A549 (cell line): ENCODE results near the gene KRT71. TPM values are rescaled to one million over a fixed set of nuclear protein-coding genes. Genes with fewer than 3 reads are reported as not detected.

Source experiments
- ATAC-seq, 2 experiments: fragments of 200-7000 bp in 1 of 2; fragments of >200 bp in 1 of 2; cut with Nextera tagmentation in 1 of 2; cut with Tn5 transposase in 1 of 2; 3 replicates each; pipeline versions ENCODE4 v1.8.0 to v1.9.1; 2018 to 2020; ENCODE audit warnings: mild to moderate bottlenecking in 1 of 2, moderate library complexity in 1 of 2
- CTCF ChIA-PET: fragments of 300-600 bp; sonication (Branson Sonifier 250); formaldehyde crosslinking; extraction: SDS; loops from one replicate; lab custom pipeline; 2021; ENCODE audit warnings: antibody characterized with exemption, inconsistent platforms; lab: Yijun Ruan, JAX
- POLR2A ChIA-PET: fragments of 350-600 bp; formaldehyde crosslinking; extraction: SDS; loops from one replicate; lab custom pipeline; 2021; ENCODE audit warnings: antibody characterized with exemption, inconsistent platforms; lab: Yijun Ruan, JAX
- DNase-seq, 2 experiments: peaks; one replicate each; pipeline versions ENCODE4 v3.0.0 to v3.0.0-alpha.2; 2011 to 2016; ENCODE audit warnings: low read depth in 1 of 2, low spot score in 1 of 2
- FAIRE-seq: peaks from 2 replicates; lab custom pipeline; 2011; peaks lifted over from hg19 to GRCh38; lab: Jason Lieb, UNC
- H3K27ac ChIP-seq, 2 experiments: fragments of >200 bp; sonication (Bioruptor Twin); formaldehyde crosslinking; 3 replicates each; pipeline ENCODE4 v1.5.1; 2016 to 2017
- H3K4me1 ChIP-seq: fragments of >200 bp; sonication (Bioruptor Twin); formaldehyde crosslinking; 3 replicates; pipeline ENCODE4 v1.6.1; 2016
- H3K4me2 ChIP-seq: fragments of >200 bp; sonication (Bioruptor Twin); formaldehyde crosslinking; 3 replicates; pipeline ENCODE4 v1.6.1; 2016
- H3K4me3 ChIP-seq: fragments of >200 bp; sonication (Bioruptor Twin); formaldehyde crosslinking; 3 replicates; pipeline ENCODE4 v1.5.1; 2016
- H3K9me3 ChIP-seq: fragments of >200 bp; sonication (Bioruptor Twin); formaldehyde crosslinking; 3 replicates; pipeline ENCODE4 v1.6.1; 2016
- BCL3 ChIP-seq: fragments of >200 bp; sonication (Bioruptor Twin); formaldehyde crosslinking; IDR thresholded peaks from 3 replicates; pipeline ENCODE4 v1.6.1; 2016
- BHLHE40 ChIP-seq: IDR thresholded peaks from 2 replicates; pipeline ENCODE4 v1.6.1; 2012; ENCODE audit warnings: low read depth, low read length, inconsistent platforms
- CBX2 ChIP-seq: fragments of 200-600 bp; sonication (generic); IDR thresholded peaks from 2 replicates; pipeline ENCODE4 v1.6.1; 2016; ENCODE audit warnings: low read depth, mild to moderate bottlenecking, borderline replicate concordance
- CBX8 ChIP-seq: fragments of 200-600 bp; sonication (generic); IDR thresholded peaks from 2 replicates; pipeline ENCODE4 v1.6.1; 2016
- CEBPB ChIP-seq, 2 experiments: fragments of >200 bp in 1 of 2; sonication (Bioruptor Twin) in 1 of 2; formaldehyde crosslinking in 1 of 2; IDR thresholded peaks; 2 replicates each; pipeline ENCODE4 v1.6.1; 2012 to 2016
- CHD2 ChIP-seq: fragments of 150-350 bp; IDR thresholded peaks from 2 replicates; pipeline ENCODE4 v1.6.1; 2014; ENCODE audit warnings: low read length; ENCODE audit not compliant: partially characterized antibody
- ELK1 ChIP-seq: fragments of 150-350 bp; IDR thresholded peaks from 2 replicates; pipeline ENCODE4 v1.6.1; 2014; ENCODE audit warnings: low read depth, mild to moderate bottlenecking, low read length
- EP300 ChIP-seq, 2 experiments: fragments of >200 bp; sonication (Bioruptor Twin); formaldehyde crosslinking; IDR thresholded peaks; 2 replicates in 1 of 2; 3 replicates in 1 of 2; pipeline ENCODE4 v1.6.1; 2016 to 2017
- FOSB ChIP-seq: fragments of 250-450 bp; sonication (Bioruptor Pico); IDR thresholded peaks from 2 replicates; pipeline ENCODE4 v1.5.0; 2020; ENCODE audit warnings: mild to moderate bottlenecking, moderate library complexity
- FOXS1 ChIP-seq: fragments of 250-450 bp; sonication (Bioruptor Pico); IDR thresholded peaks from 2 replicates; pipeline ENCODE4 v1.5.0; 2020; ENCODE audit warnings: mild to moderate bottlenecking, moderate library complexity
- GATA3 ChIP-seq: IDR thresholded peaks from 2 replicates; pipeline ENCODE4 v1.6.1; 2012; ENCODE audit warnings: borderline replicate concordance
- HEYL ChIP-seq: fragments of 250-450 bp; sonication (Bioruptor Pico); IDR thresholded peaks from 2 replicates; pipeline ENCODE4 v1.8.0; 2021; ENCODE audit warnings: mild to moderate bottlenecking, moderate library complexity
- HMGXB4 ChIP-seq: fragments of 250-450 bp; sonication (Bioruptor Pico); IDR thresholded peaks from 2 replicates; pipeline ENCODE4 v1.5.0; 2021; ENCODE audit warnings: mild to moderate bottlenecking, moderate library complexity, borderline replicate concordance
- HOXB5 ChIP-seq: fragments of 250-450 bp; sonication (Bioruptor Pico); IDR thresholded peaks from 2 replicates; pipeline ENCODE4 v1.5.0; 2020; ENCODE audit warnings: mild to moderate bottlenecking, moderate library complexity
- KDM1A ChIP-seq: fragments of 200-600 bp; sonication (generic); IDR thresholded peaks from 2 replicates; pipeline ENCODE4 v1.6.1; 2016; ENCODE audit warnings: low read depth, mild to moderate bottlenecking
- MAFK ChIP-seq: fragments of 450-650 bp; IDR thresholded peaks from 2 replicates; pipeline ENCODE4 v1.6.1; 2014; ENCODE audit not compliant: partially characterized antibody
- MAZ ChIP-seq: fragments of 150-350 bp; IDR thresholded peaks from 2 replicates; pipeline ENCODE4 v1.6.1; 2014; ENCODE audit warnings: antibody characterized with exemption, low read depth, low read length, borderline replicate concordance
- NPAS2 ChIP-seq: fragments of 250-450 bp; sonication (Bioruptor Pico); IDR thresholded peaks from 2 replicates; pipeline ENCODE4 v1.8.0; 2022; ENCODE audit warnings: mild to moderate bottlenecking, moderate library complexity, borderline replicate concordance
- NR3C1 ChIP-seq: fragments of >200 bp; sonication (Bioruptor Twin); formaldehyde crosslinking; IDR thresholded peaks from 3 replicates; pipeline ENCODE4 v1.6.1; 2017
- PBX3 ChIP-seq: IDR thresholded peaks from 2 replicates; pipeline ENCODE4 v1.6.1; 2012
- POLR2A ChIP-seq: IDR thresholded peaks from 2 replicates; pipeline ENCODE4 v1.6.1; 2012; ENCODE audit warnings: mild to moderate bottlenecking, low read length
- RAD21 ChIP-seq, 2 experiments: fragments of >200 bp in 1 of 2; sonication (Bioruptor Twin) in 1 of 2; formaldehyde crosslinking in 1 of 2; IDR thresholded peaks in 1 of 2; conservative IDR thresholded peaks in 1 of 2; 2 replicates in 1 of 2; 3 replicates in 1 of 2; pipeline ENCODE4 v1.6.1; 2012 to 2018; ENCODE audit warnings: inconsistent platforms in 1 of 2
- RARB ChIP-seq: fragments of 250-450 bp; sonication (Bioruptor Pico); IDR thresholded peaks from 2 replicates; pipeline ENCODE4 v1.8.0; 2021; ENCODE audit warnings: mild to moderate bottlenecking, moderate library complexity
- RCOR1 ChIP-seq: fragments of 150-350 bp; IDR thresholded peaks from 2 replicates; pipeline ENCODE4 v1.6.1; 2014; ENCODE audit warnings: antibody characterized with exemption, low read length, low read depth
- RNF2 ChIP-seq: fragments of 200-600 bp; sonication (generic); IDR thresholded peaks from 2 replicates; pipeline ENCODE4 v1.6.1; 2016; ENCODE audit warnings: low read depth, mild to moderate bottlenecking, antibody characterized with exemption, moderate library complexity, borderline replicate concordance
- SREBF2 ChIP-seq: fragments of 450-650 bp; IDR thresholded peaks from 2 replicates; pipeline ENCODE4 v1.6.1; 2014; ENCODE audit warnings: mild to moderate bottlenecking, moderate library complexity
- TFCP2L1 ChIP-seq: fragments of 250-450 bp; sonication (Bioruptor Pico); IDR thresholded peaks from 2 replicates; pipeline ENCODE4 v1.5.0; 2021; ENCODE audit warnings: mild to moderate bottlenecking
- ZSCAN20 ChIP-seq: fragments of 250-450 bp; sonication (Bioruptor Pico); IDR thresholded peaks from 2 replicates; pipeline ENCODE4 v1.8.0; 2022; ENCODE audit warnings: mild to moderate bottlenecking, moderate library complexity
- WGBS: methylation state at CpG from one replicate; pipeline ENCODE4 v1.1.6; 2017; ENCODE audit errors: missing lambda C conversion rate; 5-methylcytosine and 5-hydroxymethylcytosine counted together
- polyA minus RNA-seq: library from RNA; depleted of rRNA, polyadenylated mRNA; stranded (reverse); fragments of >200 nt; gene quantifications from 2 replicates; pipeline ENCODE4 v1.2.3, GENCODE V29; 2011; rRNA and poly(A)+ RNA removed
- polyA plus RNA-seq, 4 experiments: library from polyadenylated mRNA; depleted of rRNA in 3 of 4; stranded (reverse); fragments of >200 nt; fragmentation: RNase III in 1 of 4; extraction: RNeasy Plus Mini Kit Qiagen cat#74134 plus additional on column Dnase treatment in 1 of 4; gene quantifications; 2 replicates in 3 of 4; 3 replicates in 1 of 4; pipeline ENCODE4 v1.2.3, GENCODE V29; 2011 to 2017

The KRT71 gene
- polyA plus RNA-seq (2011; rRNA removed) = not detected in 2 replicates
- polyA plus RNA-seq (2012; cell fraction: cytosol; rRNA removed) = not detected in 2 replicates
- not detected in 2 replicates for polyA plus RNA-seq (2012; cell fraction: nucleus; rRNA removed)
- not detected in 3 replicates for polyA plus RNA-seq (2017; fragmentation: RNase III; extraction: RNeasy Plus Mini Kit Qiagen cat#74134 plus additional on column Dnase treatment)
- polyA minus RNA-seq = not detected in 2 replicates

- Histone ChIP-seq H3K9me3 (no peaks in the 10 kb centered on the region), H3K4me1 (0 out of 3 replicates have a peak, but pooled peaks cover 5% of the 10 kb centered on the region), H3K27ac (no peak within 1 kb of the TSS), H3K4me2 (no peak within 1 kb of the TSS), H3K4me3 (no peak within 1 kb of the TSS)
- DNase-seq (no peak), ATAC-seq (no peak), FAIRE-seq (no peak)
- TF ChIP-seq MAZ = no peak
- no peak for TF ChIP-seq GATA3
- no peak for TF ChIP-seq KDM1A
- TF ChIP-seq FOXS1 = no peak
- no peak for TF ChIP-seq CEBPB (IDR thresholded peaks at IDR 0.05)
- CTCF ChIA-PET = interaction anchor here (0.6 to 1.7 kb wide), 8 partner anchors 9 to 409 kb away, joined by 3 to 6 read pairs (median 4); no protein-coding TSS in a partner anchor
- POLR2A ChIA-PET = no interaction called here
- WGBS = 71% methylated on average over 14 of the region's 14 CpGs
Measured at GRCh38 chr12:52552681-52553195, at the start of gene KRT71. Gene KRT71 (minus strand): TSS chr12:52553145. CDS start chr12:52553077, 68 bp downstream.

- CTCF ChIA-PET = interaction anchor here (0.8 to 0.9 kb wide), 3 partner anchors 19 to 263 kb away, joined by 3 read pairs; no protein-coding TSS in a partner anchor
- Histone ChIP-seq H3K4me1 (no peaks in the 10 kb centered on the region), H3K4me2 (no peak overlapping the region), H3K9me3 (no peaks in the 10 kb centered on the region), H3K27ac (no peak overlapping the region), H3K4me3 (no peak overlapping the region)
- no peak for DNase-seq
- no peak for FAIRE-seq
- POLR2A ChIA-PET = no interaction called here
- no peak for ATAC-seq
- WGBS = 85% methylated on average over 5 of the region's 5 CpGs
- TF ChIP-seq MAZ (no peak), SREBF2 (no peak), PBX3 (no peak), POLR2A (no peak), MAFK (no peak), HEYL (no peak), BCL3 (no peak), RAD21 (conservative IDR thresholded peaks at IDR 0.05 in 1 of 2, IDR thresholded peaks at IDR 0.05 in 1 of 2) (no peak)
- TF ChIP-seq, all 56 proteins: peak for 0
Measured at GRCh38 chr12:52602552-52602951, 49.6 kb upstream of the KRT71 start.

GRCh38 chr12:52601671-52602070, 48.7 kb upstream of the KRT71 start:
- FAIRE-seq (no peak), ATAC-seq (no peak), DNase-seq (no peak)
- Histone ChIP-seq H3K9me3 (no peaks in the 10 kb centered on the region), H3K27ac (no peak overlapping the region), H3K4me2 (no peak overlapping the region), H3K4me3 (no peak overlapping the region), H3K4me1 (no peaks in the 10 kb centered on the region)
- CTCF ChIA-PET = interaction anchor here (0.9 kb wide), 1 partner anchor 18 kb away, joined by 3 read pairs; no protein-coding TSS in a partner anchor
- 68% methylated on average over 4 of the region's 4 CpGs for whole genome bisulfite sequencing
- POLR2A ChIA-PET = no interaction called here
- TF ChIP-seq TFCP2L1 (CRISPR knock-in tag) = no peak
- TF ChIP-seq NPAS2 (CRISPR knock-in tag) = no peak
- no peak for TF ChIP-seq RCOR1
- TF ChIP-seq EP300 (IDR thresholded peaks at IDR 0.05) = no peak
- no peak for TF ChIP-seq RNF2
- no peak for TF ChIP-seq CBX2
- no peak for TF ChIP-seq BHLHE40
- no peak for TF ChIP-seq CHD2
- TF ChIP-seq CBX8 = no peak
- no peak for TF ChIP-seq HMGXB4
- TF ChIP-seq ELK1 = no peak
- no peak for TF ChIP-seq HOXB5 (CRISPR knock-in tag)
- TF ChIP-seq FOSB (CRISPR knock-in tag) = no peak
- no peak for TF ChIP-seq POLR2A
- no peak for TF ChIP-seq ZSCAN20 (CRISPR knock-in tag)
- TF ChIP-seq RARB (CRISPR knock-in tag) = no peak
- TF ChIP-seq NR3C1 = no peak
- TF ChIP-seq PBX3 = no peak
